ENCODE results near the gene RSPRY1.

The RSPRY1 gene

DNA sequence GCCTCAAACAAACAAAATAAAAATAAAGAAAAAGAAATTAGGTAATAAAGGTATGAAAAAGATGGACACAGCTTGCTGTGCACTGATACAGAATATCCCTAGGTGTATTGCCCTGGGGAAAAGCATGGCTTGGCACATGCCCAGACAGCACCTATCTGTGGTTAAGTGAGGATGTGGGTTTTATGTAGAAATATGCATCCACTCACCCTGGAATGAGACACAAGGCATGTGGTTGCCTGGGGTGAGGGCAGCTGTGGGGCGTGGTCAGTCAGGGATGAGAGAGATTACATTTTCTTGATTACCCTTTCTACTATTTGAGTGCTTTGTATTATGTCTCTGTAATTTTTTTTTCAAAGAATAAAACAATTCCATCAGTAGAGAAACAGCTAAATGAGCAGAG, 91.5 kb downstream of the RSPRY1 start:
- TF ChIP-seq ZFX (IDR thresholded peaks at IDR 0.05; ENCODE audit: borderline replicate concordance) = no peak
- TF ChIP-seq, protein P1, sequence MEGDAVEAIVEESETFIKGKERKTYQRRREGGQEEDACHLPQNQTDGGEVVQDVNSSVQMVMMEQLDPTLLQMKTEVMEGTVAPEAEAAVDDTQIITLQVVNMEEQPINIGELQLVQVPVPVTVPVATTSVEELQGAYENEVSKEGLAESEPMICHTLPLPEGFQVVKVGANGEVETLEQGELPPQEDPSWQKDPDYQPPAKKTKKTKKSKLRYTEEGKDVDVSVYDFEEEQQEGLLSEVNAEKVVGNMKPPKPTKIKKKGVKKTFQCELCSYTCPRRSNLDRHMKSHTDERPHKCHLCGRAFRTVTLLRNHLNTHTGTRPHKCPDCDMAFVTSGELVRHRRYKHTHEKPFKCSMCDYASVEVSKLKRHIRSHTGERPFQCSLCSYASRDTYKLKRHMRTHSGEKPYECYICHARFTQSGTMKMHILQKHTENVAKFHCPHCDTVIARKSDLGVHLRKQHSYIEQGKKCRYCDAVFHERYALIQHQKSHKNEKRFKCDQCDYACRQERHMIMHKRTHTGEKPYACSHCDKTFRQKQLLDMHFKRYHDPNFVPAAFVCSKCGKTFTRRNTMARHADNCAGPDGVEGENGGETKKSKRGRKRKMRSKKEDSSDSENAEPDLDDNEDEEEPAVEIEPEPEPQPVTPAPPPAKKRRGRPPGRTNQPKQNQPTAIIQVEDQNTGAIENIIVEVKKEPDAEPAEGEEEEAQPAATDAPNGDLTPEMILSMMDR (IDR thresholded peaks at IDR 0.05) = no peak
- H3K27ac ChIP-seq = no peak overlapping the region

DNA sequence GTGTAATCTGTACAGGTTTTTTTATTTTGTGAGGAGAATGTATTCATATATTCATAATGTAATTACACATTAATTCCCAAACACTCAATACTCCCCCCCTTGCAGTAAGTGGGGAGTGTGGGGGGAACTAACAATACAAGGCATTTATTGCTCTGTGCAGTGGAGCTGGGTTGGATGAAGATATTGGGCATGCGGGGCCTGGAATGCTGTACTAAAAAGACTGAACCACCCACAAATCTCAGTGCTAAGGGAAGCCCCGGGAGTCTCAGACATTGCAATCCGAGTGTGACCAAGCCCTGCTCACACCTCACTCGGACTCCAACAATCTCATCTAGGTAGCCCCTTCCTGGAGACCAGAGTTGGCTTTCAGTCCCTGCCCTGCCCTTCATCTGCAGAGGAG, 92.4 kb downstream of the RSPRY1 start:
- no peak overlapping the region for H3K27ac ChIP-seq
- TF ChIP-seq ZFX (IDR thresholded peaks at IDR 0.05; ENCODE audit: borderline replicate concordance) = no peak
- TF ChIP-seq, protein P1 (IDR thresholded peaks at IDR 0.05) = no peak

DNA sequence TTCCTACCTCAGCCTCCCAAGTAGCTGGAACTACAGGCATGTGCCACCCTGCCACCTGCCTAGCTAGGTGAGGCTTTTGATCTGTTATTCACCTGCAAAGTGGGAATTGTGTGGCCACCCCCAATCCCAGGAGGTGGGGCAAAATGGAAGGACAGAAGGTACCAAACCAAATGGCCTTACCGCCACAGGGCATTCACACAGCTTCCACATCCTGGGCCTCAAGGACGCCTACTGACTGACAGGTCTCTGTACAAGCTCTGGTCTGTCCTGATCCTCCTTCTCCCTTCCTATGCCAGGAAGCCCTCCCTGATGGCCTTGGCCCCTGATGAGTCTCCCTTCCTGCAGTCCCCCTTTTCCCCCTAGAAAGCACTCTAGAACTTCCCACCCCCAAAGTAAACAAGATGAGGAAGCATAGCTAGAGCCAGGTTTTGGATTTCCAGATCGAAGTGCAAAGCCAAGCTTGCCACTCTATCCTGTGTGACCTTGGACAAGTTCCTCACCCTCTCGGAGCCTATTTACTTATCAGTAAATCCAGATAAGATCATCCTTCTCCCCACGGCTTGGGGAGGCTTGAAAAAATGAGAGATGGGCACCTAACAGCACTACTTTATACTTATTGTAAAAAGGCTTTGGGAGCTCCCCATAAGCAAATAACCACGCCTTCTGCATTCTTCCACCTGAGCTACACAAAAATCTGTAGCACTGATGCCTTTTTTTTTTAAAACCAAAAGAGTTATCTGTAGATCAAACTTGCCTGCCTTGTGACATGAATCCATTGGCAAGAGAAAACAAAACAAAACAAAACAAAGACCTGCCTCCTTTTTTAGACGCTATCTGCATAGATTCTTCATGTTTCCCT, 93.9 kb downstream of the RSPRY1 start:
- no peak for TF ChIP-seq ZFX (IDR thresholded peaks at IDR 0.05; ENCODE audit: borderline replicate concordance)
- TF ChIP-seq, protein P1 (IDR thresholded peaks at IDR 0.05) = no peak
- H3K27ac ChIP-seq = no peak overlapping the region

DNA sequence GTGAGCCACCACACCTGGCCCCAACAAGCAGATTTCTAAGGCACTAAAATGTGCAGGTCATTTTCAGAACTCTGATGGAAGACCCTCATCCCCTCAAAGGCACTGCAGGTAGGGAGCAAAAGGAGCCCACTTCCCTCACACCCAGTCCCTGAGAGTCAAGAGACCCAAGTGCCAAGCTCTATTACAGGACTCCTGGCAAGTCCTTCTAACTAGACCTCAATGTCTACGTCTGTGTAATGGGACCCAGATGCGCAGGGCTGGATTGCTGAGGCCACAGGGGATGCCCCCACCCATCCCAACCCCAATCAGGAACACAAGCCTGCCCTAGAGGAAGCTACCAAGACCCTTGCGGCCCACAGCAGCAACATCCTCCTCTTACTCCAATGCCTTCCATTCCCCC, 95.7 kb downstream of the RSPRY1 start:
- no peak overlapping the region for H3K27ac ChIP-seq
- TF ChIP-seq, protein P1 (IDR thresholded peaks at IDR 0.05) = no peak
- TF ChIP-seq ZFX (IDR thresholded peaks at IDR 0.05; ENCODE audit: borderline replicate concordance) = no peak

DNA sequence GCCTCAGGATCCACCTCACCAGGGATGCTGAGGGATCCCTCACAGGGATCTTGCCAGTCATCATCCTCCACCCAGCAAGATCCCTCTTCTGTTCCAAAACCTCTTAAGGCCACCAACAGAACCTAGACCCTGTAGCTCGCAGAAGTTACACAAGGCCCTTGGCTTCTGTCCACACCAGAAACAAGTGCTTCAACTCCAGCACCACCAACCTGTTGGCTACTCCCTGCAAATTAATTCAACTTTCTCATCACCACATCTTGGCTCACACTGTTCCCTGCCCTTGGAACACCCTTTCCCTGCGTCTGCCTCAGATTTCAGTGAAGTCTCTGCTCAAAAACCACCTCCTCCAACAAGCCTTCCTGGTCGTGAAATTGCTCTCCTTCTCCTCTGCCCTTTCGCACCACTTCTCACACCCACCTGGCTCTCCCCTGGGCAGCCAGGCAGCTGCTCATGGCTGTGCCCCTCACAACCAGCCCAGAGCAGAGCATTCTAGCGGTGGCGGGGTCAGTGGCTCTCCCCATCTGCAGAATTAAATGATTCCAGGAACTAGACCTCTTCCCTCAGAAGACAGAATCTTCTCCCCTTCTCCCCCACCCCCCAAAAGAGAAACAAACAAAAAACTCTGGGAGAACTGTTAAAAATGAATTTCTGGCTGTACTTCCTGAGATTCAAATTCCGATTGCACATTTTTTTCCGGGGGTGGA, 96.5 kb downstream of the RSPRY1 start:
- no peak overlapping the region for H3K27ac ChIP-seq
- no peak for TF ChIP-seq ZFX (IDR thresholded peaks at IDR 0.05; ENCODE audit: borderline replicate concordance)

DNA sequence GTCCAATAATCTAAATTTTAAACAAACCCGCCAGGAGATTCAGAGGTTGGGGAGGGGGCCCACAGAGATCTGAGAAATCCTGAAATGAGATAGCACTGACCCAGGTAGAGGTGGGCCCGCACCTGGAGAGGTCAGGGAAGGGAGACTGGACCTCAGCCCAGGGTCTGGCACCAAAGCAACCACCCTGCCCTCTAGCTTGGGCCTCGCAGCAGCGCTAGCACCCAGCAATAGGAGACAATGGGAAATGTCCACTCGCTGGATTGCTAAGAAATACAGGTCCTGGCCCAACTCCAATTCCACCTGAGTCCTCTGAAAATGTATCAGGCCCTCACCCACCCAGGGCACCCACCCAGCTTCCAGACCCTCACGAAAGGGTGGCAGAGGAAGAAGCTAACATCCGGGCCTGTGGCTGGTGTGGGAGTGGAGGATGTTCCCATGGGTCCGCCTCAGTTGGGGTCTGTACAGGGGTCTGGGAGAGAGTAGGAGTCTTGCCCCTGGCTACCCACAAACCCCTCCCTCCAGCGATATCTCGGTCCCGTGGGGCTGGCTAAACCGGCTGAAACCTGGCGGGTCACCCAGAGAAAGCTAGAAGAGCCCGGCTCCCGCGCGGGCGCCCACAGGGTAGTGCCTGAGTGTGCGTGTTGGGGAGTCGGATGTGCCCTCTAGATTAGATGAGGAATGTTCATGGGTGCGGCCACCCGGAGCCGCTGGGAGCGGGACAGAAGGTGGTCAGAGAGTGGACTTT, 97.3 kb downstream of the RSPRY1 start:
- no peak for TF ChIP-seq ZFX (IDR thresholded peaks at IDR 0.05; ENCODE audit: borderline replicate concordance)
- TF ChIP-seq, protein P1 (IDR thresholded peaks at IDR 0.05) = no peak
- no peak overlapping the region for H3K27ac ChIP-seq

DNA sequence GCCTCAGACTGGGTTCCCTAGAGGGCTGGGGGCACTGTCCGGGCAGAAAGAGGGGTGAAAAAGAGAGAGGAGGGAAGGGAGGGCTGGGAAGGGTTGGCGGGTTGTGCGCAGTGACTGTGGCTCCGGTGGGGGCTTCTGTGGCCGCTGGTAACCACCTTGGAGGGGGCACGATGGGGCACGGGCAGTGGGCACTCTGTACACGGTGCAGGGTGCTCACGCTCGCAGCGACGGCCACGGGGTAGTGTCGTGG, 97.8 kb downstream of the RSPRY1 start:
- TF ChIP-seq, protein P1 (IDR thresholded peaks at IDR 0.05) = no peak
- TF ChIP-seq ZFX (IDR thresholded peaks at IDR 0.05; ENCODE audit: borderline replicate concordance) = no peak
- no peak overlapping the region for H3K27ac ChIP-seq
